ENCODE results near the gene LPGAT1.

The LPGAT1 gene

GRCh38 chr1:211762206-211762605, 68.4 kb downstream of the LPGAT1 start:
- no peak overlapping the region for H3K27ac ChIP-seq
- no peak for TF ChIP-seq ZFX (IDR thresholded peaks at IDR 0.05)
- no peak for TF ChIP-seq CTCF (conservative IDR thresholded peaks at IDR 0.05)

- H3K27ac ChIP-seq, result no peak overlapping the region
- no peak for TF ChIP-seq CTCF (conservative IDR thresholded peaks at IDR 0.05)
- TF ChIP-seq ZFX (IDR thresholded peaks at IDR 0.05), result no peak
Observed at GRCh38 chr1:211761400-211761799, 69.2 kb downstream of the LPGAT1 start.

DNA sequence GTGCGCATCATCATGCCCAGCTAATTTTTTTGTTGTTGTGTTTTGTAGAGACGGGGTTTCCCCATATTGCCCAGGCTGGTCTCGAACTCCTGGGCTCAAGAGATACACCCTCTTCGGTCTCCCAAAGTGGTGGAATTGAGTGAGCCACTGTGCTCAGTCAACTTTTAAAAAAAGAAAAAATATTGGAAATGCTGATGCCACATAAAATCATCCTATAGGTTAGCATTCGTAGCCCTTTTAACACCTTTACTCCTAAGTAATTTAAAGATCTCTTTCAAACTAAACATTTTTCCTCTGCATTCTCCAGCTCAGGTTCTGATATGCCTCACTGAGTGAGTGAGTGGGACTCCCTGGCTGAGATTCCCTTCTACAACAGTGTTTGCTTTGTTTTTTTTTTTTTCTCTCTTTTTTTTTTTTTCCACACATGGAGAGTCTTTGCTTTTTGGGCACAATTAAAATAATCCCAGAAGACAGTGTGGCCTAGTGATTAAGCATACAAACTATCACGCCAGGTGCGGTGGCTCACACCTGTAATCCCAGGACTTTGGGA, 74.0 kb downstream of the LPGAT1 start:
- TF ChIP-seq CTCF (conservative IDR thresholded peaks at IDR 0.05), result no peak
- no peak for TF ChIP-seq ZFX (IDR thresholded peaks at IDR 0.05)
- H3K27ac ChIP-seq, result no peak overlapping the region

DNA sequence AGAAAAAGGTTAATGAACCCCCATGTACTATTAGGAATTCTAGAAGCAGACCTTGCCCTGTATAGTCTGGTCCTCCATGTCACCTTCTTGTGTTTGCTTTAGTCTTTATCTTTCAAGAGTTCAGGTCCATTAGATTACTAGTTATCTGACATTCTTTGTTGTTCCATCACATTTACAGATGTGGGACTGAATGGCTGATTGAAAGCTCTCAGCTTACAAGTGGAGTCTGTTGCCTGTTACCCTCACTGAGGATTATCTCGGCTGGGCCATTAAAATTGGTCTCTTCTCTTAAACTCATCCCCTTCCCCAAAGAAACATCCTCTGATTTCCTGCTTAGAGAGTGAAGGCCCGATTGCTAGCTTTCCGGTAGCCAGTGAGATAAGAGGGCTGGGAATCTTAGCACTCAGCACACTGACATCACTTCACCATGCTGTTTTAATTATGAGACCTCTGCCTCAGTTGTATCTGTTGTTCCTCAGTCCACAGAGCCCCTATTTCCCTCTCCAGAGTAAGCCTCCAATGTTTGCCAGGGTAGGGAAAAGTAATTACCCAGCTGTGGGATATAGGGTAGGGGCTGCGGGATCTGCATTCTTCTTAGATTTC, 76.8 kb downstream of the LPGAT1 start:
- TF ChIP-seq ZFX (IDR thresholded peaks at IDR 0.05) (no peak), CTCF (conservative IDR thresholded peaks at IDR 0.05) (no peak)
- H3K27ac ChIP-seq, result no peak overlapping the region

DNA sequence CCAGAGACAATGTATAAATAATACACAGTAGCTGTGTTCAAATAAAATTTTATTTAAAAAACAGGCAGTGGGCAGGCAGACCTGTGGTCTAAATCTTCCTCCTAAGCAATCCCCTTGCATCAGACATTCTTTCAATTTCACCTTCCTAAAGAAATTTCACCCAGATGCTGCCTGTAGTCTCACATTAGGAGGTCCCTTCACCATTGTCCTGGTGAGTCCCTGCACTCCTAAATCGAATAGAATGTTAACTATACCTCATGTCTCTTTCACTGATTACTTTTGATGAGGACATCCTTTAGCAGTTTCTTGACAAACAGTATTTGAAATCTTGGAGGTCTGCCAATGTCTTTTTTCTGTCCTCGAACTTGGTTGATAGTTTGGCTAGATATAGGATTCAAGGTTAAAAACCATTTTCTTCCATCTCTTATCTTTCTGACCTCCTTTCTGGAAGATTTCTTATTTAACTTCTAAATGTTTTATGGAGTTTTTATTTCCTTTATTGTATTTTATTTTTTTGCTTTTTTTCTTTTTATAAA, 77.5 kb downstream of the LPGAT1 start:
- TF ChIP-seq CTCF (conservative IDR thresholded peaks at IDR 0.05) (no peak), ZFX (IDR thresholded peaks at IDR 0.05) (no peak)
- H3K27ac ChIP-seq, result no peak overlapping the region

DNA sequence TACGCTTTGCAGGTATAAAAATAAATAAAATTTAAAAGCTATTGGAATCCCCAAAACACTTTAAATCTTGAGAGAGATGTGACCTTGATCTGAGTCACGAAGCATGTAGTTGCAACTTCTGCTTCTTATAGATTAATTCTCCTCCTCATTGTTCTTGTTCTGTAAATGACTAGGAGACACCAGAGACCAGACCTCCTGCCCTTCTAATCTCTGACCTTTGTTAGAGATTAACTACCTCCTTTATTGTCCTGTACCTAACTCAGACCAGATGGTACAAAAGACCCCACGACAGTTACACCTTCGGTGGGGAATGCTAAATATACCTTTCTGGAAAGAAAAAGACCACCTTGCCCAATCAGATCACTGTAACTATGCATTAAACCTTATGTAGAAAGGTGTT, 78.2 kb downstream of the LPGAT1 start:
- no peak overlapping the region for H3K27ac ChIP-seq
- TF ChIP-seq CTCF (conservative IDR thresholded peaks at IDR 0.05), result no peak
- no peak for TF ChIP-seq ZFX (IDR thresholded peaks at IDR 0.05)

- TF ChIP-seq ZFX (IDR thresholded peaks at IDR 0.05), result no peak
- no peak for TF ChIP-seq CTCF (conservative IDR thresholded peaks at IDR 0.05)
- H3K27ac ChIP-seq, result no peak overlapping the region
Observed at GRCh38 chr1:211751438-211751837, 79.1 kb downstream of the LPGAT1 start.
